GM18867 (cell line): Measurements from ENCODE around the gene SLC26A5.
"Not testable (repeated sequence)": the region's sequence is repeated elsewhere in the genome, so short reads cannot be mapped to it uniquely, and the experiment has no call there.

Experiments
- ATAC-seq: cut with Tn5 transposase; IDR thresholded peaks from one replicate; pipeline ENCODE4 v1.9.1; 2021; ENCODE audit warnings: mild to moderate bottlenecking, moderate library complexity; ENCODE audit not compliant: unreplicated experiment

Gene SLC26A5

DNA sequence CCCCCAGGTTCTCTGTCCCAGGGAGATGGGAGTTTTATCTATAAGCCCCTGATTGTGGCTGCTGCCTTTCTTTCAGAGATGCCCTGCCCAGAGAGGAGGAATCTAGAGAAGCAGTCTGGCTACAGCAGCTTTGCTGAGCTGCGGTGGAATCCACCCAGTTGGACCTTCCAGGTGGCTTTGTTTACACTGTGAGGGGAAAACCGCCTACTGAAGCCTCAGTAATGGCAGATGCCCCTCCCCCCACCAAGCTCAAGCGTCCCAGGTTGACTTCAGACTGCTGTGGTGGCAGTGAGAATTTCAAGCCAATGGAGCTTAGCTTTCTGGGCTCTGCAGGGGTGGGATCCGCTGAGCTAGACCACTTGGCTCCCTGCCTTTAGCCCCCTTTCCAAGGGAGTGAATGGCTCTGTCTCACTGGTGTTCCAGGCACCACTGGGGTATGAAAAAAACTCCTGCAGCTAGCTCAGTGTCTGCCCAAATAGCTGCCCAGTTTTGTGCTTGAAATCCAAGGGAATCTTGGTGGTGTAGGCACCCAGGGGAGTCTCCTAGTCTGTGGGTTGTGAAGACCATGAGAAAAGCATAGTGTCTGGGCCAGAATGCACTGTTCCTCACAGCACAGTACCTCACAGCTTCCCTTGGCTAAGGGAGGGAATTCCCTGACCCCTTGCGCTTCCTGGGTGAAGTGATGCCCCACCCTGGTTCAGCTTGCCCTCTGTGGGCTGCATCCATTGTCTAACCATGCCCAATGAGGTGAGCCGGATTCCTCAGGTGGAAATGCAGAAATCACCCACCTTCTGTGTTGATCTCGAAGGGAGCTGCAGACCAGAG lies 40.0 kb downstream of the SLC26A5 start:
- not testable (repeated sequence) for ATAC-seq

DNA sequence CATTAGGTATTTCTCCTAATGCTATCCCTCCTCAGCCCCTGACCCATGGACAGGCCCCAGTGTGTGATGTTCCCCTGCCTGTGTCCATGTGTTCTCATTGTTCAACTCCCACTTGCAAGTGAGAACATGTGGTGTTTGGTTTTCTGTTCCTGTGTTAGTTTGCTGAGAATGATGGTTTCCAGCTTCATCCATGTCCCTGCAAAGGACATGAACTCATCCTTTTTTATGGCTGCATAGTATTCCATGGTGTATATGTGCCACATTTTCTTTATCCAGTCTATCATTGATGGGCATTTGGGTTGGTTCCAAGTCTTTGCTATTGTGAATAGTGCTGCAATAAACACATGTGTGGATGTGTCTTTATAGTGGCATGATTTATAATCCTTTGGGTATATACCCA lies 46.3 kb downstream of the SLC26A5 start:
- not testable (repeated sequence) for ATAC-seq

DNA sequence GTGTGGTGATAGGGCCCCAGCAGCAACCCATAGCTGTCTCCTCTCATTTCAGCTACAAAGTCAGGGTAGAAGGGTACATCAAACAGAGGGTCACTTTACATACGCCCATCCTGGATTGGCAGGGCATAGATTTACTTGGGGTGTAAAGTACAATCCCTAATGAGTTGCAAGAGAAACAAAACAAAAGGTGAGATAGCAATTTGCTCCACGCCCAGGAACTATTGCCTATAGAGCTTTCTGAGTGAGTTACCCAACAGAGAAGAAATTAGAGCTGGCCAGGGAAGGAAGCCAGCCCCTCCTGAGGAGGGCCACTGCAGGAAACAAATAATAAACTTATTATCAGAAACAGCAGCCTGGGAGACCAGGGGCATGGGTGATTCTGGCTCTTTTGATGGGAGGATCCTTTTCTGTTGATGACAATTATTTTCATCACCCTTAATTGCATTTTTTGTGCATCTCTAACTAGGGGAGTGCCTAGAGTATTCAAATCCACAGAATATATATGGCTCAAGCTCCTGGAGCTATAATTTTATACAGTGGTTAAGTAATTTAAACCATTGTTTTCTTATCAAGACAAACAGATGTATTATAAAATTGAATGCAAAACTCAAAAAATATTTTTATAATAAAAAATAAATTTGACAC lies 47.4 kb downstream of the SLC26A5 start:
- no peak for ATAC-seq

DNA sequence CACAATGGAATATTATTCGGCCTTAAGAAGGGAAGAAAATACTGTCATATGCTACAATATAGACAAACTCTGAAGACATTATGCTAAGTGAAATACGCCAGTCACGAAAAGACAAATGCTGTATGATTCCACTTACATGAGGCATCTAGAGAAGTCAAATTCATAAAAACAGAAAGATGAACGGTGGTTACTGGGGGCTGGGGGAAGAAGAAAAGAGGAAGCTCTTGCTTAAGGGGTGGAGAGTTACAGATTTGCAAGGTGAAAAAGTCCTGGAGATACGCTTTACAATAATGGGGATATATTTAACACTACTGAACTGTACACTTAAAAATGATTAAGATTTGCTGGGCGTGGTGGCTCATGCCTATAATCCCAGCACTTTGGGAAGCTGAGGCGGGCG lies 49.5 kb downstream of the SLC26A5 start:
- ATAC-seq: no peak

DNA sequence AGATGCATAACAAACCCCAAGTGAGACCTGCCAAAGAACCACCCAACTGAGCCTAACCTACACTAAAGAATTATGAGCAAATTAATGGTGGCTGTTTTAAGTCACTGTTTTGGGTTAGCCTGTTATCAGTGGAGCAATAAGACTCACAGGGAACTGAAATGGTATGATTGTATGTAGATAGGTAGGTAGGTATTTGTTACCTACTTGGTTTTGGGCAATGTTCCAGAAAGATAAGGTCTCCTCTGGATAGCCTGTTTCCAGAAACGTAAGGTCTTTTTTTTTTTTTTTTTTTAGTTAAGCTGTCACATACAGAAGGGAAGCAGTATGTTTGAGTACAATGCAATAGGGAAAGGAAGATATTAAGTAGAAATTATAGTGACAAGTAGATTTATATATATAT lies 50.9 kb downstream of the SLC26A5 start:
- ATAC-seq: no peak

DNA sequence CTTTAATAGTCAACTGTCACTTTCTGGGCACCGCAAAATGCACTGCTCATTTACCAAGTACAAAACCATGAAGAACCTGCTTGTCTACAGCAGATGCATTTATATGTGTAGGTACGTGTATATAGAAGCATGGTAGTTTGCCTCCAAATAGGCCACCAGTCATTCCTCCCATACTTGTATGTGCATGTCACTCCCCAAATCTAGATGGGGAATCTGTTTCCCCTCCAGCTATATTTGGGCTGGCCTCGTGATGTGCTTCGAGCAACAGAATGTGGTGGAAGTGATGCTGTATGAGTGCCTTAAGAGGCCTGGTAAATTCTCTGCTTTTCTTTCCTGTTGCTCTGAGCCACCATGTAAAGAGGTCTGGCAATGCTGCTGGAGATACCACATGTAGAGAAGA lies 51.4 kb downstream of the SLC26A5 start:
- no peak for ATAC-seq

DNA sequence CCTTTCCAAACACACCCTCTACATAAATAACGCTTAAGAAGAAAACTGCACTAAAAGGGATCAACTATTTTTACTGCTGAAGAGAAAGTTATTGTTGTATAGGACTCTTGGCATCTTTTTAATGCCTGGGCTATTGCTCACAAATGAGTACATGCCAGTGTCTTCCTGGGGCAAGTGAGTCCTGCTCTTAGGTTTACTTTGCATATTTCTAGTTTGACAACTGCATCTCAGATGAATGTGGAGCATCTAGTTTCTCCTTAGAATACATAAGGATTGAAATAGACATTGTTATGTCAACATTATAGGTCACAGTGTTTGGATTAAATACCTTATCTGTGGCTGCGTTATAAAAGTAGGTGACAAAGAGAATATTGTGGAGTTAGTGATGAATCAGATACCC lies 54.0 kb downstream of the SLC26A5 start:
- no peak for ATAC-seq

DNA sequence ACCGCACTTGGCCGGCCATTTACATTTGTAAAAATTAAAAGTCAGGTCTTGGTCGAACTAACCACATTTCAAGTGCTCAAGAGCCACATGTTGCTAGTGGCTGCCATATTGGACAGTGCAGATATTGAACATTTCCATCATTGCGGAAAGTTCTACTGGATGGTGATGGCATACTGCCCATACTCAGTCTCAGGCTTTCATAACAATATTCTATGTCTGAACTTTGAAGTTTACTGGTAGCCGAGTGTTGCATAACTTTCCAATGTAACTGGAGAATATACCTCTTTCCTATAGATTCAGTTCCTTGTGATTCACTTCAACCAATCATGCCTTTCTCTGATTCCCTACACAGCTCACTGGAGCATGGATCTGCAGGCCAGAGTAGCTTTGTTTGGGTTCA lies 54.9 kb downstream of the SLC26A5 start:
- ATAC-seq: no peak

DNA sequence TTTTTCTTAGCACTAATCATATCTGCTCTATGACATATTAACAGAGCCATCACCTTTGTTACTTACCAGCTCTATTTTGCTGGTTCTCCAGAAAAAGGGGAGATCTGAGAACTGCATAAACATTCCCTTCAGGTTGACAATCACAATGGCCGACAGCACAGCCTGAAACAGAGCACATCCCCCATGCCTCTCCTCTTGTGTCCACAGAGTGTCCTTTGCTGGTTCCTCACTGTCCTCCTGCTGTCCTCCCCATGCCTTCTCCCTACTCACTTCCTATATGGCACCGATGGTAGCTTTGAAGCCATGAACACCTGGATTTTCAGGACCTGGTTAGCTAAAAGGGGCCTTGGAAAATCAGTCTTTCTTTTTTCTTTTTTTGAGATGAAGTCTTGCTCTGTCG lies 56.7 kb downstream of the SLC26A5 start:
- no peak for ATAC-seq

DNA sequence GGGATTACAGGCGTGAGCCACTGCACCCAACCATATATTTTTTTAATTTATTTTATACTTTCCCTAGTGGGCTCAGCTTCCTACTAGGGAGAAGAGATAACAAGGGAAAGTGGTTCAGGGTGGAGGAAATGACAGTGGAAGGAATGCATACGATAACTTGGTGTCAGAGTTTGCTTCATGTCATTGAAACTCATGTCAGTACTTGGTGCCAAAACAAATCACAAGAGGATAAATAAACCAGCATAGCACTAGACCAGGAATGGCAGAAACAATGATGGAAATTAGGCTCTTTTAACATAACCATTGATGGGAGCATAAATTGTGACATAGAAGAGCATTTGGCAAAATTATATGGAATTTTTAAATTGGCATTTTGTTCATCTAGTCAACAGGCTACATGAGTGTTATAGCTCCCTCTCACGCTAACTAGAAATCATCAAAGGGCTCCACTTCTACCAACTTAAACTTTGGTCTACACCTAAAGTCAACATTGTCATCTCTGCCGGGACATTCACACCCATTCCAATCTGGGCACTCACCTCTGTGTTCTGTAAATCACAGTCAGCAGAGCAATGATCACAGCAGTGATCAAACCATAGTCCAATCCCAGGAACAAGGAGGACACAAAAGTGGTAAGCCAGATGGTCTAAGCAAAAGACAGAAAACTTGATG lies 57.4 kb downstream of the SLC26A5 start:
- ATAC-seq: no peak

DNA sequence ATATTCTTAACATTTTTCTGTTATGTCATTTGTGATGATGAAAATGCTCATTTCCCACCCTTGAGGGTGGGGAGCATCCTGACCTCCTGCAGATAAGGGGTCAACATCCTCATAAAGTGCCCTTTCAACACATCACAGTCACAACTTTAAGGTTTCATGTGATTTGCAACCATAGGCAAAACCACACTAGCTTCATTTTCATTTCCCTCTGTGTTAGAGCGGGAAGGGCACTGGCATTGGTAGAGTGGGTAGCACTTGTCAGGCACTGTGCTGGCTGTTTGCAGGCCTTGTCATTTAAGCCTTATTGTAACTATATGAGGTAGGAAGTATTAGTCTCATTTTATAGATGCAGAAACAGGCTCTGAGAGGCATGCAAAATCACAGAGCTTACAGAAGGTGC lies 58.8 kb downstream of the SLC26A5 start:
- peak; percentile 48 for ATAC-seq

DNA sequence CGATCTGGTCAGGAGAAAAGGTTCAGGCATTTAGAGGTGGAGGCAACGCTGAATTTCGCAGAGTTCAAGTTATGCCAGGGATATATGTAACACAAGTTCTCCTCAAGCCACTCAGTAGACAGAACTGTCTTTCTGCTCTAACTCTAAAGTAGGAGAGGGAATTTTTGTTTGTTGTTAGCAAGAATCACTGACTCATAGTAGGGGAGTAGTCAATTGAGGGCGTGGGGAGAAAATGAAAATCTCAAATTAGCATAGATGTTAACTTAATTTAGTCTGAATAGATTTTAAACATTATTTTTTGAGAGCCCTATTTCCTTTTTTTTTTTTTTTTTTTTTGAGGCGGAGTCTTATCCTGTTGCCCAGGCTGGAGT lies 64.0 kb downstream of the SLC26A5 start:
- ATAC-seq: no peak

DNA sequence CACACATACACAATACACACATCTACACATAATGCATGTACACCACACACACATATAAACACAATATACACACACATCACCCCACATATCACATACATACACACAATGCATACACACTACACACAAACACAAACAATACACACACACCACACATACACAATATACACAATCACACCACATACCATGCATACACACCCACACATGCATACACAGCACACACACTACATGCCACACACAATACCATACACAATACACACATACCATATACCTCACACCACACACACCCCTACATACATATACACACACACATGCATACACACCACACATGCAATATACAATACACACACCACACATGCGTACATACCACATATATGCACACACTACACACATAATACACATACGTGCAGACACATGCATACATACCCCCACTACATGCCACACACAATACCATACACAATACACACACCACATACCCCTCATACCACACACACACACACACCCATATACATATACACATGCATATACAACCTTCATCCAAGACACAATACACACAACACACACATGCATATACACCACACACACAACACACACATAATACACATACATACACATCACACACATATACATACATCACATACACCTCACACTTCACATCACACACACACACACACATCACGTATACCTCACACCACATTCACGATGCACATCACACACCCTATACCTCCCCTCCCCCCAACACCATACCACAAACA lies 64.6 kb downstream of the SLC26A5 start:
- ATAC-seq: no peak

DNA sequence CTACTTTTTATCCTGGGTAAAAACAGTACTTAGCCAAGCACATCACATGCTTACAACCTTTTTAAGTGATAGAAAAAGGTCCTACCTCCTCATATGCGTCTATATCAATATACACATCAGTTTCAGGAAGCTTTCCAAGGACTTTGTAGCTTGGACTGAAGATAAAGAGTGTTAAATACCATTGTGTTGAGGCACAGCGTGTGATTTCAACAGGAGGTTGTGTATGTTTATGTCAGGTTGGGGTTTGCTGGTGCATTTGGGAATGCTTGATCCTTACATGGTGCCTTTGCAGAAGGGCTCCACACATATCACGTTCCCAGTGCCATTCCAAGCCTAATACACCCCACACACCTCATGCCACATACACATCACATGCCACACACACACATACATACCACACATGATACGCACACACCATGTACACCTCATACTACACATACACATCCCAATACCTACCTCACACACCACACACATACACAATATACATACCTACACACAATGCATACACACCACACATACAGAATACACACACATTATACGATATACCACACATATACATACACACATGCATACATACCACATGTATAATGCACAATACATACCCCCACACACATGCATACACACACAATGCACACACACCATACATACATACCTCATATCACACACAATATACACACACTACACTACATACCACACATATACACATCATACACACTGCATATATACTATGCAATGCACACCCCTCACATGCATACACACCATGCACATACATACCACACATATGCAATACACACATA lies 65.4 kb downstream of the SLC26A5 start:
- ATAC-seq: no peak

DNA sequence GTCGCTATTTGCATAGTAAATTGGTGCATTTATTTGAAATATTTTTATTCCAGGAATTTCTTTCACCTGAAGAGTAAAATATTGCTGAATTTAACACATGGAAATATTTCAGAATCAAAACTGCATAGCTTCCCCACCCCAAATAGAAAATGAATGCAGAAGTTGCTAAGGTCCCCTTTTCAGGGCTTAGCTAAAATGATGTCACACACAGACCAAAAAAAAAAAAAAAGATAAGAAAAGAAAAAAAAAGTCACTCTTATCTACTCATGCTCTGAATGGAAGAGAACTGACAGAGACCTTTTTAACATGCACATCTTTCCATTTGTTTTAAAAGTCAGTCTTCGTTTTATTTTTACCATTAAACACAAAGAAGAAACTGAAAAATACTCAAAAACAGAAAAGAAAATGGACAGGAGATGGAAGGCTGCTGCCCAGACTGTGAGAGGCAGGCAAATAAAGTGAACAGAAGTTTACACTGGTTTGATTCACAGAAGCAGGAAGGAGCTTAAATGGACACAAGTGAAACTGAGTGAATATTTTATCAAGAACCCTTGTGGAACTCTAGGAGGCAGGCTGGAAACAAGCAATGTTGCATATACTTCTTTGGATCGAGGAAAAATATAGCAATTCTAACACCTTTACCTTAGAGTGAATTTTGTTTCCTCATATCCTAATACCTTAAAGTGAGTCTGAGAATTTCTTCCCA lies 66.6 kb downstream of the SLC26A5 start:
- ATAC-seq: no peak

DNA sequence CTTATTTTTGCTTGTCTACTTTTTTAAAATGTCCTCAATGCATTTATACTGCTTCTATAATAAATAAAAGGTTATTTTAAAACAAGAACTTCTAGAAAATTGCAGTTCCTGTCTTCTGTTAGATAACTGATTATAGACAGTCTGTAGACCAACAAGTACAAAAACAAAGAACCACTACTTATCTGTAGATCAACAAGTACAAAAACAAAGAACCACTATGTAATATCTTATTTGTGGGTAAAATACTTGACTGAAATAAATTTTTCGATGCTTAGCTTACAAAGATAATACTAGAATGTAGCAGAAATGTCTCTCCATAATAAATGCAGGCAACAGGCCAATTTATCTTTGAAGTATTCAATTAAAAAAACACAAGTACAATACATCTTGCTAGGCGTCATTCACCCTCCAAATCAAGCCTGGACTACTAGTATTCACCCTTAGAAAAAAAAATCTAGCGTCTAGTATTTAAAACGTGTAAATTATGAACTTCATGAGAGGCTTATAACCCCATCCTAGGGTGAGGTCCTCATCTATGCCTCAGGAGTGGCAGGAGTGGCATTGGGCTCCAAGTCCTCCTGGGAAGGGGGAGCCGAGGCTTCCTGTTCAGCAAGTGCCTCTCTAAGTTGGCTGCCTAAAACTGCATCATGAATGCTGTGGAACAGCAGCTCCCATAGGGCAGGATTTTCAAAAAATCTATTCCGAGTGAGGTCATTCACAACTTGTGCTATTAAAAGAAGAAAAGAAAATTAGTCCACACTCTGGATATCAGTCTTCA lies 72.0 kb downstream of the SLC26A5 start:
- no peak for ATAC-seq

DNA sequence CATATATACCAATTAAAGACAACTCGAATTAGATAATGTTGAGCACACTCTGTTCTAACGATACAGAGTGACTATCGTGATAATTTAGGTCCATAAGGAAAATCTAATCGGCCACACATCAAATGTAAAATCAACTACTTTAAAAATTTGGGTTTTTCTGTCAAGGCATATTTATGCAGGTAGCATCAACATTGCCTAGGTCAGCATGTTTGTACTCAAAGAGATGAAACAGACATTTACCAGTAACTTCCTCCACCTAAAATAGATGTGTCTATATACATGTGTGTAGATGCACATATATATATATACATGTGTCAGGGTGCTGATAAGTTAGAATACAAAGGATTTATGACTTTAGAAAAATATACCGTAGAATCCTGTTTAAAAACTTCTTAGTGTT lies 76.6 kb downstream of the SLC26A5 start:
- ATAC-seq: no peak

DNA sequence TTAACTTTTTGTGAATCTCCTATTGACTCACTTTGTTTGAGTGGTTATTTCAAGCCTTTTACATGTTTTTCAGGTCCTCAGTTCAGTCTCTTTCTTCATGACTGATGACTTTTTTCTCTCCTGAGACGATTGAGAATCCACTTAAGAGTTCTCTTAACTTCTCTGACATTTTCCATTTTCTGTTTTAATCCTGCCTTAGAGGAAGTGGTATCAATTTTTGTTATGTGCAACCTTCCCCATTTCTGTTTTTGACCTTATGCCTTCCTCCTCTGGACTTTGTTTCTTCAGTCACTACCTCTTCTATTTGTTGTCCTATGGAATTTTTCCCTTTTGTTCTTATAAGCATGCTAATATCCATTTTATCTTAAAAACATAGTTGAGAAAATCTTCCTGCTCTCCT lies 96.2 kb downstream of the SLC26A5 start:
- no peak for ATAC-seq

DNA sequence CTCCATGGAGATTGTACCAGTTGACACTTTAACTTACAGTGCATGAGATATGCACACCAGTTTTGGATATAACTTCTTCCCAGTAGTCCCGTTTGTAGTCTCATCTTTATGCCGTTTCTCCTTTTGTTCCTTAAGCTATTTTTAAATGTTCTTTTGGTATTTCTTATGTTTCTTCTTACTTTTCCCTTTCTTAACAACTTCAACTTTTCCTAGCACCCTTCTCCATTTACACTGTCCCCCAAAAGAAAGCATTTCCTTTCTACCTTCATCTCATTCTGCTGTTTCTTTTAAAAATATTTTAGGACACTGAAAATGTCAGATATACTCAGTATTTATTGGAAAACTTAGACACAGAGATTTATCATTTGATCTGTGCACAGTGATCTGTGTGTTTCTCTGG lies 97.0 kb downstream of the SLC26A5 start:
- ATAC-seq: no peak
